NB4 (cell line): ENCODE results near the gene POLA1.

ENCODE experiments used
- MYC ChIP-seq: IDR thresholded peaks from 2 replicates; pipeline ENCODE4 v1.6.1; 2011; ENCODE audit warnings: low read depth, low read length
- POLR2A ChIP-seq: IDR thresholded peaks from 2 replicates; pipeline ENCODE4 v1.6.1; 2011; ENCODE audit warnings: mild to moderate bottlenecking; ENCODE audit not compliant: insufficient read length; ENCODE audit errors: extremely low read depth
- TF ChIP-seq, protein P1 (sequence below): IDR thresholded peaks from one replicate; pipeline ENCODE4 v1.5.1; 2012; ENCODE audit warnings: low read depth, low read length
- TF ChIP-seq, protein P2 (sequence below): IDR thresholded peaks from 2 replicates; pipeline ENCODE4 v1.6.1; 2011; ENCODE audit warnings: low read depth, low read length

DNA sequence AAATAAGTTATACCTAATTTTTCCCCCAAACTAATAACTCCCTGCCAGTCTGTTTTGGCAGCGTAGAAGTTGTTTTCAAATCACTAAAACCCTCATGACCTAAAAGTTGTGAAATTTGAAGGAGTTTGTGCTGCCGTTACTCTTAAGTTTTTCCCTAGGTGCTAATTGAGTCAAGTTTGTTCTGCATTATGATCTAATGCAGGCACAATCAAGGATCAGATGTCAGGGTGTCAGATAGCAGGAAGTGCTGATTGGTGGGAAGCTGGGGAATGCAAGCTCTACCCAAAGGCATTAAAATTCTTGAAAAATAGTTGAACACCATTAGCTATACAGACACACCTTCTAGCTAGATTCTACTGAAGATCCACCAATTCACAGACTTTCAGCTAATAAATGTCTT lies 270.1 kb downstream of the POLA1 start:
- TF ChIP-seq MYC (no peak), POLR2A (no peak)
- TF ChIP-seq, protein P1, sequence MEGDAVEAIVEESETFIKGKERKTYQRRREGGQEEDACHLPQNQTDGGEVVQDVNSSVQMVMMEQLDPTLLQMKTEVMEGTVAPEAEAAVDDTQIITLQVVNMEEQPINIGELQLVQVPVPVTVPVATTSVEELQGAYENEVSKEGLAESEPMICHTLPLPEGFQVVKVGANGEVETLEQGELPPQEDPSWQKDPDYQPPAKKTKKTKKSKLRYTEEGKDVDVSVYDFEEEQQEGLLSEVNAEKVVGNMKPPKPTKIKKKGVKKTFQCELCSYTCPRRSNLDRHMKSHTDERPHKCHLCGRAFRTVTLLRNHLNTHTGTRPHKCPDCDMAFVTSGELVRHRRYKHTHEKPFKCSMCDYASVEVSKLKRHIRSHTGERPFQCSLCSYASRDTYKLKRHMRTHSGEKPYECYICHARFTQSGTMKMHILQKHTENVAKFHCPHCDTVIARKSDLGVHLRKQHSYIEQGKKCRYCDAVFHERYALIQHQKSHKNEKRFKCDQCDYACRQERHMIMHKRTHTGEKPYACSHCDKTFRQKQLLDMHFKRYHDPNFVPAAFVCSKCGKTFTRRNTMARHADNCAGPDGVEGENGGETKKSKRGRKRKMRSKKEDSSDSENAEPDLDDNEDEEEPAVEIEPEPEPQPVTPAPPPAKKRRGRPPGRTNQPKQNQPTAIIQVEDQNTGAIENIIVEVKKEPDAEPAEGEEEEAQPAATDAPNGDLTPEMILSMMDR, result no peak
- TF ChIP-seq, protein P2, sequence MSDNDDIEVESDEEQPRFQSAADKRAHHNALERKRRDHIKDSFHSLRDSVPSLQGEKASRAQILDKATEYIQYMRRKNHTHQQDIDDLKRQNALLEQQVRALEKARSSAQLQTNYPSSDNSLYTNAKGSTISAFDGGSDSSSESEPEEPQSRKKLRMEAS, result no peak
